ENCODE results near the gene PKDREJ.
A peak's percentile ranks its signal among the peaks of the same experiment; 100 is the strongest.

Gene PKDREJ

GRCh38 chr22:46262449-46263215 is 511 bp downstream of the PKDREJ start:
- Histone ChIP-seq H3K4me3 (ENCODE audit: insufficient read depth in 1 of 2, low read depth in 1 of 2, low read length in 2 of 2) (peak overlapping the region in 1 of 2 experiments; percentile 47), H2BK5ac (ENCODE audit: low read depth, low read length, poor library complexity, severe bottlenecking) (no peak overlapping the region), H3K27me3 (ENCODE audit: control insufficient read depth in 1 of 2, insufficient read depth in 1 of 2, low read length in 2 of 2) (peaks cover 33 to 50% of the 10 kb centered on the region in 2 experiments), H3K4me2 (ENCODE audit: low read length, poor library complexity, severe bottlenecking) (peak overlapping the region; percentile 66), H2AFZ (ENCODE audit: low read depth, low read length) (peak overlapping the region; percentile 36), H3K4me1 (ENCODE audit: control insufficient read depth, insufficient read depth, low read depth, low read length) (peaks cover 9% of the 10 kb centered on the region), H3K4ac (ENCODE audit: low read depth in 1 of 2, low read length in 2 of 2) (peak overlapping the region in 1 of 2 experiments; percentile 16), H2BK12ac (ENCODE audit: low read length in 2 of 2) (no peak overlapping the region), H4K8ac (ENCODE audit: low read length) (peak overlapping the region; percentile 85), H3K27ac (ENCODE audit: low read length, poor library complexity, severe bottlenecking) (no peak overlapping the region), H3K9ac (ENCODE audit: low read length) (no peak overlapping the region), H3K23ac (ENCODE audit: low read length in 2 of 2) (no peak overlapping the region), H2BK120ac (ENCODE audit: low read depth, low read length) (peak overlapping the region; percentile 61), H3K14ac (ENCODE audit: low read length in 2 of 2) (peak overlapping the region in 1 of 2 experiments; percentile 44), H3K9me3 (ENCODE audit: control insufficient read depth, low read length) (peaks cover 11% of the 10 kb centered on the region), H3K79me1 (replicated peaks; ENCODE audit: low read length, poor library complexity, severe bottlenecking) (no peaks in the 10 kb centered on the region), H3K18ac (ENCODE audit: low read depth in 1 of 2, low read length in 2 of 2) (peak overlapping the region; percentile 33 to 46), H4K91ac (ENCODE audit: low read length) (peak overlapping the region; percentile 39), H2BK15ac (ENCODE audit: low read depth, poor library complexity, severe bottlenecking) (peak overlapping the region; percentile 28), H2AK5ac (ENCODE audit: low read length, severe bottlenecking) (no peak overlapping the region), H3K36me3 (ENCODE audit: control insufficient read depth in 1 of 2, insufficient read depth in 2 of 2, low read depth in 1 of 2, low read length in 2 of 2) (no peaks in the 10 kb centered on the region)
- WGBS = 20% methylated on average over 67 of the region's 109 CpGs
- peak; percentile 31 for DNase-seq

- H2BK120ac ChIP-seq (ENCODE audit: low read depth, low read length) = no peak overlapping the region
- H3K4me2 ChIP-seq (ENCODE audit: low read length, poor library complexity, severe bottlenecking) = no peak overlapping the region
- no peak overlapping the region for H2BK12ac ChIP-seq (ENCODE audit: low read length in 2 of 2)
- peaks cover 11% of the 10 kb centered on the region for H3K9me3 ChIP-seq (ENCODE audit: control insufficient read depth, low read length)
- H2AFZ ChIP-seq (ENCODE audit: low read depth, low read length) = no peak overlapping the region
- no peak overlapping the region for H4K8ac ChIP-seq (ENCODE audit: low read length)
- H3K79me1 ChIP-seq (replicated peaks; ENCODE audit: low read length, poor library complexity, severe bottlenecking) = no peaks in the 10 kb centered on the region
- no peak overlapping the region for H2AK5ac ChIP-seq (ENCODE audit: low read length, severe bottlenecking)
- peaks cover 34 to 50% of the 10 kb centered on the region in 2 experiments for H3K27me3 ChIP-seq (ENCODE audit: control insufficient read depth in 1 of 2, insufficient read depth in 1 of 2, low read length in 2 of 2)
- no peak overlapping the region for H3K27ac ChIP-seq (ENCODE audit: low read length, poor library complexity, severe bottlenecking)
- no peak overlapping the region for H3K4ac ChIP-seq (ENCODE audit: low read depth in 1 of 2, low read length in 2 of 2)
- 74% methylated on average over 6 of the region's 6 CpGs for WGBS
- no peak overlapping the region for H3K18ac ChIP-seq (ENCODE audit: low read depth in 1 of 2, low read length in 2 of 2)
- no peak overlapping the region for H3K23ac ChIP-seq (ENCODE audit: low read length in 2 of 2)
- H3K9ac ChIP-seq (ENCODE audit: low read length) = no peak overlapping the region
- no peak for DNase-seq
- peaks cover 9% of the 10 kb centered on the region for H3K4me1 ChIP-seq (ENCODE audit: control insufficient read depth, insufficient read depth, low read depth, low read length)
- H4K91ac ChIP-seq (ENCODE audit: low read length) = no peak overlapping the region
- H3K36me3 ChIP-seq (ENCODE audit: control insufficient read depth in 1 of 2, insufficient read depth in 2 of 2, low read depth in 1 of 2, low read length in 2 of 2) = no peaks in the 10 kb centered on the region
- no peak overlapping the region for H2BK15ac ChIP-seq (ENCODE audit: low read depth, poor library complexity, severe bottlenecking)
- H3K14ac ChIP-seq (ENCODE audit: low read length in 2 of 2) = no peak overlapping the region
- no peak overlapping the region for H2BK5ac ChIP-seq (ENCODE audit: low read depth, low read length, poor library complexity, severe bottlenecking)
- no peak overlapping the region for H3K4me3 ChIP-seq (ENCODE audit: insufficient read depth in 1 of 2, low read depth in 1 of 2, low read length in 2 of 2)
Measured at GRCh38 chr22:46260038-46260437, 3.1 kb downstream of the PKDREJ start.

GRCh38 chr22:46259374-46259773 is 3.8 kb downstream of the PKDREJ start:
- no peak for DNase-seq
- Histone ChIP-seq H3K4me2 (ENCODE audit: low read length, poor library complexity, severe bottlenecking) (no peak overlapping the region), H3K4ac (ENCODE audit: low read depth in 1 of 2, low read length in 2 of 2) (no peak overlapping the region), H3K23ac (ENCODE audit: low read length in 2 of 2) (no peak overlapping the region), H2BK12ac (ENCODE audit: low read length in 2 of 2) (no peak overlapping the region), H3K79me1 (replicated peaks; ENCODE audit: low read length, poor library complexity, severe bottlenecking) (no peaks in the 10 kb centered on the region), H3K9me3 (ENCODE audit: control insufficient read depth, low read length) (peaks cover 11% of the 10 kb centered on the region), H2AFZ (ENCODE audit: low read depth, low read length) (no peak overlapping the region), H3K4me1 (ENCODE audit: control insufficient read depth, insufficient read depth, low read depth, low read length) (peaks cover 9% of the 10 kb centered on the region), H4K91ac (ENCODE audit: low read length) (no peak overlapping the region), H4K8ac (ENCODE audit: low read length) (no peak overlapping the region), H3K18ac (ENCODE audit: low read depth in 1 of 2, low read length in 2 of 2) (no peak overlapping the region), H2BK15ac (ENCODE audit: low read depth, poor library complexity, severe bottlenecking) (no peak overlapping the region), H3K36me3 (ENCODE audit: control insufficient read depth in 1 of 2, insufficient read depth in 2 of 2, low read depth in 1 of 2, low read length in 2 of 2) (no peaks in the 10 kb centered on the region), H3K9ac (ENCODE audit: low read length) (no peak overlapping the region), H2BK5ac (ENCODE audit: low read depth, low read length, poor library complexity, severe bottlenecking) (no peak overlapping the region), H2BK120ac (ENCODE audit: low read depth, low read length) (no peak overlapping the region), H3K27ac (ENCODE audit: low read length, poor library complexity, severe bottlenecking) (no peak overlapping the region), H3K4me3 (ENCODE audit: insufficient read depth in 1 of 2, low read depth in 1 of 2, low read length in 2 of 2) (no peak overlapping the region), H2AK5ac (ENCODE audit: low read length, severe bottlenecking) (no peak overlapping the region), H3K27me3 (ENCODE audit: control insufficient read depth in 1 of 2, insufficient read depth in 1 of 2, low read length in 2 of 2) (peaks cover 34 to 50% of the 10 kb centered on the region in 2 experiments), H3K14ac (ENCODE audit: low read length in 2 of 2) (no peak overlapping the region)
- 81% methylated on average over 11 of the region's 12 CpGs for WGBS

GRCh38 chr22:46256358-46256958 is 6.7 kb downstream of the PKDREJ start:
- no peak overlapping the region for H3K23ac ChIP-seq (ENCODE audit: low read length in 2 of 2)
- H3K18ac ChIP-seq (ENCODE audit: low read depth in 1 of 2, low read length in 2 of 2) = no peak overlapping the region
- no peak overlapping the region for H2BK12ac ChIP-seq (ENCODE audit: low read length in 2 of 2)
- H3K4me3 ChIP-seq (ENCODE audit: insufficient read depth in 1 of 2, low read depth in 1 of 2, low read length in 2 of 2) = no peak overlapping the region
- H3K4me2 ChIP-seq (ENCODE audit: low read length, poor library complexity, severe bottlenecking) = no peak overlapping the region
- no peak overlapping the region for H3K4ac ChIP-seq (ENCODE audit: low read depth in 1 of 2, low read length in 2 of 2)
- peaks cover 11% of the 10 kb centered on the region for H3K9me3 ChIP-seq (ENCODE audit: control insufficient read depth, low read length)
- H2BK5ac ChIP-seq (ENCODE audit: low read depth, low read length, poor library complexity, severe bottlenecking) = no peak overlapping the region
- no peak overlapping the region for H2AFZ ChIP-seq (ENCODE audit: low read depth, low read length)
- H2BK120ac ChIP-seq (ENCODE audit: low read depth, low read length) = no peak overlapping the region
- H3K27ac ChIP-seq (ENCODE audit: low read length, poor library complexity, severe bottlenecking) = no peak overlapping the region
- H3K4me1 ChIP-seq (ENCODE audit: control insufficient read depth, insufficient read depth, low read depth, low read length) = no peaks in the 10 kb centered on the region
- H4K8ac ChIP-seq (ENCODE audit: low read length) = no peak overlapping the region
- no peaks in the 10 kb centered on the region for H3K79me1 ChIP-seq (replicated peaks; ENCODE audit: low read length, poor library complexity, severe bottlenecking)
- H4K91ac ChIP-seq (ENCODE audit: low read length) = no peak overlapping the region
- 83% methylated on average over 8 of the region's 8 CpGs for WGBS
- peak; percentile 29 for DNase-seq
- H2BK15ac ChIP-seq (ENCODE audit: low read depth, poor library complexity, severe bottlenecking) = no peak overlapping the region
- peaks cover 23 to 30% of the 10 kb centered on the region in 2 experiments for H3K27me3 ChIP-seq (ENCODE audit: control insufficient read depth in 1 of 2, insufficient read depth in 1 of 2, low read length in 2 of 2)
- no peaks in the 10 kb centered on the region for H3K36me3 ChIP-seq (ENCODE audit: control insufficient read depth in 1 of 2, insufficient read depth in 2 of 2, low read depth in 1 of 2, low read length in 2 of 2)
- H2AK5ac ChIP-seq (ENCODE audit: low read length, severe bottlenecking) = no peak overlapping the region
- no peak overlapping the region for H3K9ac ChIP-seq (ENCODE audit: low read length)
- H3K14ac ChIP-seq (ENCODE audit: low read length in 2 of 2) = no peak overlapping the region

Data from mesenchymal stem cell (in vitro differentiated cells and primary cell).